ENCODE results near the gene GIGYF2.

Gene GIGYF2

DNA sequence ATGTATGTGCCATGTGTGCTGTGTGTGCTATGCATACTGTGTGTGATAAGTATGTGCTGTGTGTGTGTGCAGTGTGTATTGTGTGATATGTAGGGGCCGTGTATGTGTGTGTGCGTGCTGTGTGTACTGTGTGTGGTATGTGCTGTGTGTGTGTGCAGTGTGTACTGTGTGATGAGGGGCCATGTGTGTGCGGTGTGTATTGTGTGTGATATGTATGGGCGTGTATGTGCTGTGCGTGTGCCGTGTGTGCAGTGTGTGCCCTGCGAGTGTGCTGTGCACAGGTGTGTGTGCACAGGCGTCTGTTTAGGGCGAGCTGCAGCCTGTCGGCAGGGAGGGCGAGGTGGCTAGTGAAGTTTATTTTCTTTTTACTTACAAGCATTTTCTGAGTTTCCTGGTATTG is 189.0 kb downstream of the GIGYF2 start:
- Histone ChIP-seq H3K4me1 (ENCODE audit: control insufficient read depth, insufficient read depth, low read length) (no peaks in the 10 kb centered on the region), H3K9me3 (ENCODE audit: control insufficient read depth in 2 of 2, low read length in 2 of 2) (no peaks in the 10 kb centered on the region), H3K9ac (ENCODE audit: low read length in 2 of 2) (no peak overlapping the region), H3K27me3 (ENCODE audit: control insufficient read depth in 1 of 2, insufficient read depth in 2 of 2, low read length in 2 of 2) (peaks cover 8 to 21% of the 10 kb centered on the region in 2 donors), H3K27ac (ENCODE audit: low read length) (no peak overlapping the region), H3K4me3 (ENCODE audit: low read length in 2 of 2) (no peak overlapping the region), H3K36me3 (ENCODE audit: control insufficient read depth in 2 of 2, insufficient read depth in 2 of 2, low read length in 2 of 2) (no peaks in the 10 kb centered on the region)

DNA sequence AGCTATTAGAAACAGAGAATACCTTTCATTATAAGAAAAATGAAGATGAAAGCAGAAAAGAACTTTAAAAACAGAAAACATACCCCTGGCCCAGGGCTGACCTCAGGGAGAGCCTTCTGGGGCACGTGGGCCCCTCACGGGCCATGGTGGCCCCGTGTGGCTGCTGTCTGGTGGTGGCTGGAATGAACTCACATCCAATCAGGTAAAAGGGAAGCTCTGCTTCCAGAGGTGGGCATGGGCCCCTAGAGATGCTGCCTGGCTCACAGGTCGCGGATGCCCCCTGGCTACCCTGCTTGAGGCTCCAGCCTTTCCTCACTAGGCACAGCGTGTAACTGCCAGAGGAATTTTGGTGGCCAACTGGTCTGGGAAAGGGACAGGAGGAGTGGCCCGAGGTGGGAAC is 189.5 kb downstream of the GIGYF2 start:
- Histone ChIP-seq H3K9me3 (ENCODE audit: control insufficient read depth in 2 of 2, low read length in 2 of 2) (no peaks in the 10 kb centered on the region), H3K36me3 (ENCODE audit: control insufficient read depth in 2 of 2, insufficient read depth in 2 of 2, low read length in 2 of 2) (no peaks in the 10 kb centered on the region), H3K27me3 (ENCODE audit: control insufficient read depth in 1 of 2, insufficient read depth in 2 of 2, low read length in 2 of 2) (peaks cover 10 to 25% of the 10 kb centered on the region in 2 donors), H3K9ac (ENCODE audit: low read length in 2 of 2) (no peak overlapping the region), H3K4me3 (ENCODE audit: low read length in 2 of 2) (no peak overlapping the region), H3K4me1 (ENCODE audit: control insufficient read depth, insufficient read depth, low read length) (no peaks in the 10 kb centered on the region), H3K27ac (ENCODE audit: low read length) (no peak overlapping the region)

DNA sequence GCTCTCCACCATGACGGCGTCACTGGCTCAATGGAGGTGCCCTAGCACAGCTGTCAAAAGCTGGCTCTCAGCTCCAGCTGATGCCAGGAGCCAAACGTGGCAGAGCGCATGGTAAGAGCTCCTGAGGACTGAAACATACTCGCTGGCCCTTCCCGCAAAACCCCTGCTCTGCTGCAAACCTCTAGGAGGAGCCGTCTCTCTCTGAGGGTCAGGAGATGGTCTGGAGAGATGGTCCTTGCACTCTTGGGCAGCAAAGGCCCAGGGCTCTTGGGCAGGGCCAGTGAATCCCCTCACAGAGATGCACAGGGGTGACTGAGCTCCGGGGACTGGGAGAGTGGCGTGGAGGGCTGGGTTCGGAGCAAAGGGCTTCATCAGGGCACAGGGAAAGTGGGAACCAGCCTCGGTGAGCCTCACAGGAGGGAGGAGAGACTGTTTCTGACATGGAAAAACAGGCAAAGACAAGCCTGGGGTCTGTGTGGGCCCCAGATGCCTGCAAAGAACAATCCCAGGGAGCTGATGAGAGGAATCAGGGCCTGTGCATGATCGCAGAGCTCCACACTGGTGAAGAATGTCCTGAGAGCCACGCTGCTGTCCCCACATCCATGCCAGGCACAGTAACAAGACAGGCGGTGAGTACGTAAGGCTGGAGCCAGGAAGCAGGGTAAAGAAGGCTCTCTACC is 190.2 kb downstream of the GIGYF2 start:
- H3K36me3 ChIP-seq (ENCODE audit: control insufficient read depth in 2 of 2, insufficient read depth in 2 of 2, low read length in 2 of 2) = no peaks in the 10 kb centered on the region
- no peak overlapping the region for H3K27ac ChIP-seq (ENCODE audit: low read length)
- H3K9ac ChIP-seq (ENCODE audit: low read length in 2 of 2) = no peak overlapping the region
- peaks cover 10 to 28% of the 10 kb centered on the region in 2 donors for H3K27me3 ChIP-seq (ENCODE audit: control insufficient read depth in 1 of 2, insufficient read depth in 2 of 2, low read length in 2 of 2)
- no peaks in the 10 kb centered on the region for H3K4me1 ChIP-seq (ENCODE audit: control insufficient read depth, insufficient read depth, low read length)
- H3K9me3 ChIP-seq (ENCODE audit: control insufficient read depth in 2 of 2, low read length in 2 of 2) = no peaks in the 10 kb centered on the region
- H3K4me3 ChIP-seq (ENCODE audit: low read length in 2 of 2) = no peak overlapping the region

GRCh38 chr2:232888099-232888836 is 191.1 kb downstream of the GIGYF2 start:
- Histone ChIP-seq H3K36me3 (ENCODE audit: control insufficient read depth in 2 of 2, insufficient read depth in 2 of 2, low read length in 2 of 2) (no peaks in the 10 kb centered on the region), H3K4me3 (ENCODE audit: low read length in 2 of 2) (no peak overlapping the region), H3K4me1 (ENCODE audit: control insufficient read depth, insufficient read depth, low read length) (no peaks in the 10 kb centered on the region), H3K9me3 (ENCODE audit: control insufficient read depth in 2 of 2, low read length in 2 of 2) (no peaks in the 10 kb centered on the region), H3K27ac (ENCODE audit: low read length) (no peak overlapping the region), H3K9ac (ENCODE audit: low read length in 2 of 2) (no peak overlapping the region), H3K27me3 (ENCODE audit: control insufficient read depth in 1 of 2, insufficient read depth in 2 of 2, low read length in 2 of 2) (peaks cover 19 to 28% of the 10 kb centered on the region in 2 donors)

- Histone ChIP-seq H3K27ac (ENCODE audit: low read length) (no peak overlapping the region), H3K27me3 (ENCODE audit: control insufficient read depth in 1 of 2, insufficient read depth in 2 of 2, low read length in 2 of 2) (peaks cover 19 to 32% of the 10 kb centered on the region in 2 donors), H3K9me3 (ENCODE audit: control insufficient read depth in 2 of 2, low read length in 2 of 2) (no peaks in the 10 kb centered on the region), H3K4me3 (ENCODE audit: low read length in 2 of 2) (no peak overlapping the region), H3K4me1 (ENCODE audit: control insufficient read depth, insufficient read depth, low read length) (no peaks in the 10 kb centered on the region), H3K9ac (ENCODE audit: low read length in 2 of 2) (no peak overlapping the region), H3K36me3 (ENCODE audit: control insufficient read depth in 2 of 2, insufficient read depth in 2 of 2, low read length in 2 of 2) (no peaks in the 10 kb centered on the region)
These were observed 191.9 kb downstream of the GIGYF2 start for GRCh38 chr2:232888839-232889529.

DNA sequence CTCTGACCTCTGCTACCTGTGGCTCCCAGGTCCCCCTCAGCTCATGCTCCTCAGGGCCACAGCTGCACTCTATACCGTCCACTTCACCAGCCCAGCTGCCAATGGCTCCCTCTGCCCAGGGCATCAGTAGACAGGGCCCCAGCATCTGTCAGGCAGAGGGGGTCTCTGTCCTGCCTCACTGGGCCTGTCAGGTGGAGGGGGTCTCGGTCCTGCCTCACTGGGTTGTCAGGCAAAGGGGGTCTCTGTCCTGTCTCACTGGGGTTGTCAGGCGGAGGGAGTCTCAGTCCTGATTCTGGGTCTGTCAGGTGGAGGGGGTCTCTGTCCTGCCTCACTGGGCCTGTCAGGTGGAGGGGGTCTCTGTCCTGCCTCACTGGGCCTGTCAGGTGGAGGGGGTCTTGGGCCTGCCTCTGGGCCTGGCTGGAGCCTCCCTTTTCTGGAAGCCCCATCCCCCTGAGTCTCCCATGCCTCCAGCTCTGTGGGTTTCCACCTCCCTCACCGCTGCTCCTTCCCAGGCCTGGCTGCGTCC is 192.8 kb downstream of the GIGYF2 start:
- no peaks in the 10 kb centered on the region for H3K4me1 ChIP-seq (ENCODE audit: control insufficient read depth, insufficient read depth, low read length)
- H3K4me3 ChIP-seq (ENCODE audit: low read length in 2 of 2) = no peak overlapping the region
- H3K9ac ChIP-seq (ENCODE audit: low read length in 2 of 2) = no peak overlapping the region
- no peaks in the 10 kb centered on the region for H3K9me3 ChIP-seq (ENCODE audit: control insufficient read depth in 2 of 2, low read length in 2 of 2)
- H3K36me3 ChIP-seq (ENCODE audit: control insufficient read depth in 2 of 2, insufficient read depth in 2 of 2, low read length in 2 of 2) = no peaks in the 10 kb centered on the region
- peaks cover 19 to 31% of the 10 kb centered on the region in 2 donors for H3K27me3 ChIP-seq (ENCODE audit: control insufficient read depth in 1 of 2, insufficient read depth in 2 of 2, low read length in 2 of 2)
- no peak overlapping the region for H3K27ac ChIP-seq (ENCODE audit: low read length)

- Histone ChIP-seq H3K27ac (ENCODE audit: low read length) (no peak overlapping the region), H3K4me1 (ENCODE audit: control insufficient read depth, insufficient read depth, low read length) (no peaks in the 10 kb centered on the region), H3K9ac (ENCODE audit: low read length in 2 of 2) (no peak overlapping the region), H3K27me3 (ENCODE audit: control insufficient read depth in 1 of 2, insufficient read depth in 2 of 2, low read length in 2 of 2) (peaks cover 19 to 30% of the 10 kb centered on the region in 2 donors), H3K4me3 (ENCODE audit: low read length in 2 of 2) (no peak overlapping the region), H3K9me3 (ENCODE audit: control insufficient read depth in 2 of 2, low read length in 2 of 2) (no peaks in the 10 kb centered on the region), H3K36me3 (ENCODE audit: control insufficient read depth in 2 of 2, insufficient read depth in 2 of 2, low read length in 2 of 2) (no peaks in the 10 kb centered on the region)
These were observed 193.4 kb downstream of the GIGYF2 start for GRCh38 chr2:232890536-232890895.

GRCh38 chr2:232890896-232891601 is 193.9 kb downstream of the GIGYF2 start:
- H3K27me3 ChIP-seq (ENCODE audit: control insufficient read depth in 1 of 2, insufficient read depth in 2 of 2, low read length in 2 of 2) = peaks cover 19 to 27% of the 10 kb centered on the region in 2 donors
- no peaks in the 10 kb centered on the region for H3K4me1 ChIP-seq (ENCODE audit: control insufficient read depth, insufficient read depth, low read length)
- no peak overlapping the region for H3K9ac ChIP-seq (ENCODE audit: low read length in 2 of 2)
- H3K9me3 ChIP-seq (ENCODE audit: control insufficient read depth in 2 of 2, low read length in 2 of 2) = no peaks in the 10 kb centered on the region
- no peak overlapping the region for H3K4me3 ChIP-seq (ENCODE audit: low read length in 2 of 2)
- H3K36me3 ChIP-seq (ENCODE audit: control insufficient read depth in 2 of 2, insufficient read depth in 2 of 2, low read length in 2 of 2) = no peaks in the 10 kb centered on the region
- H3K27ac ChIP-seq (ENCODE audit: low read length) = no peak overlapping the region

- Histone ChIP-seq H3K36me3 (ENCODE audit: control insufficient read depth in 2 of 2, insufficient read depth in 2 of 2, low read length in 2 of 2) (no peaks in the 10 kb centered on the region), H3K9me3 (ENCODE audit: control insufficient read depth in 2 of 2, low read length in 2 of 2) (no peaks in the 10 kb centered on the region), H3K4me1 (ENCODE audit: control insufficient read depth, insufficient read depth, low read length) (no peaks in the 10 kb centered on the region), H3K27me3 (ENCODE audit: control insufficient read depth in 1 of 2, insufficient read depth in 2 of 2, low read length in 2 of 2) (peaks cover 19 to 25% of the 10 kb centered on the region in 2 donors), H3K27ac (ENCODE audit: low read length) (no peak overlapping the region), H3K9ac (ENCODE audit: low read length in 2 of 2) (no peak overlapping the region), H3K4me3 (ENCODE audit: low read length in 2 of 2) (no peak overlapping the region)
These were observed 194.5 kb downstream of the GIGYF2 start for GRCh38 chr2:232891621-232892071.

DNA sequence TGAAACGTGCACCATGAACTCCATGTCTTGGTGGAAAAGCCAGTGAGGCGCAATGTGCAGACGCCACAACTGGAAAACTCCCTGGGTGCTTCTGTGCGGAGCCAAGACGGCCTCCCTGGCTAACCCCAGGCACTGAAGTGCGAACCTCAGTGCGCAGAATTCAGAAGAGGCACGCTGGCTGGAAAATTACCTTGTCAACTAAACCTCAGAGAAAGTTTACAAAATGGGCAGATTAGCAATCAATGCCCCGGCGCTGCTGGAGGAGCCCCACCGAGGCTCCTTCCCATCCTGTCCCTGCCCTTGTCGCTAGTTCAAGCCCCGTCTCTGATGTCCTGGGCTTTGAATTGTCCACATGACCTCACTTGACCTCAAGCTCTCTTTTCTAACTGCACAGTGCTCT is 195.1 kb downstream of the GIGYF2 start:
- Histone ChIP-seq H3K36me3 (ENCODE audit: control insufficient read depth in 2 of 2, insufficient read depth in 2 of 2, low read length in 2 of 2) (no peaks in the 10 kb centered on the region), H3K4me1 (ENCODE audit: control insufficient read depth, insufficient read depth, low read length) (no peaks in the 10 kb centered on the region), H3K9ac (ENCODE audit: low read length in 2 of 2) (no peak overlapping the region), H3K9me3 (ENCODE audit: control insufficient read depth in 2 of 2, low read length in 2 of 2) (no peaks in the 10 kb centered on the region), H3K27ac (ENCODE audit: low read length) (no peak overlapping the region), H3K27me3 (ENCODE audit: control insufficient read depth in 1 of 2, insufficient read depth in 2 of 2, low read length in 2 of 2) (peaks cover 14 to 22% of the 10 kb centered on the region in 2 donors), H3K4me3 (ENCODE audit: low read length in 2 of 2) (no peak overlapping the region)

Measured in stomach smooth muscle (tissue), 2 donors.